DMS153 treated with DMSO at 0.1 percent for 48 hours (cell line): ENCODE data around the gene RNASE11.
A peak's percentile ranks its signal among the peaks of the same experiment; 100 is the strongest.
"Not testable (repeated sequence)": the region's sequence is repeated elsewhere in the genome, so short reads cannot be mapped to it uniquely, and the experiment has no call there.

ENCODE experiments used
- DNase-seq: peaks from one replicate; lab custom pipeline; 2025; ENCODE audit not compliant: unreplicated experiment; lab: John Stamatoyannopoulos, UW

RNASE11 gene

GRCh38 chr14:20614038-20614840, 26.4 kb upstream of the RNASE11 start:
- no peak for DNase-seq

- peak; percentile 99 for DNase-seq
These were observed 25.6 kb upstream of the RNASE11 start for GRCh38 chr14:20613094-20614037.

- no peak for DNase-seq
These were observed 24.6 kb upstream of the RNASE11 start for GRCh38 chr14:20612403-20612802.

GRCh38 chr14:20611277-20611676, 23.5 kb upstream of the RNASE11 start:
- no peak for DNase-seq

- DNase-seq: peak; percentile 65
These were observed 22.4 kb upstream of the RNASE11 start for GRCh38 chr14:20610002-20610765.

- DNase-seq: peak; percentile 79
These were observed 21.6 kb upstream of the RNASE11 start for GRCh38 chr14:20609215-20610001.

GRCh38 chr14:20608383-20609110, 20.7 kb upstream of the RNASE11 start:
- DNase-seq: no peak

GRCh38 chr14:20607617-20608016, 19.8 kb upstream of the RNASE11 start:
- DNase-seq: no peak

GRCh38 chr14:20606902-20607242, 19.1 kb upstream of the RNASE11 start:
- DNase-seq: no peak

- no peak for DNase-seq
These were observed 18.5 kb upstream of the RNASE11 start for GRCh38 chr14:20606190-20606901.

GRCh38 chr14:20603813-20604690, 16.3 kb upstream of the RNASE11 start:
- no peak for DNase-seq

- no peak for DNase-seq
These were observed 14.8 kb upstream of the RNASE11 start for GRCh38 chr14:20602583-20602982.

GRCh38 chr14:20601522-20601921, 13.7 kb upstream of the RNASE11 start:
- no peak for DNase-seq

GRCh38 chr14:20597108-20597507, 9.3 kb upstream of the RNASE11 start:
- no peak for DNase-seq

GRCh38 chr14:20595726-20596125, 7.9 kb upstream of the RNASE11 start:
- not testable (repeated sequence) for DNase-seq

GRCh38 chr14:20592574-20592973, 4.8 kb upstream of the RNASE11 start:
- no peak for DNase-seq

- no peak for DNase-seq
These were observed 3.4 kb upstream of the RNASE11 start, which contains the start of gene RNASE12 for GRCh38 chr14:20591235-20591634. TSS of gene RNASE12 (minus strand) at chr14:20591376. CDS start at chr14:20590723, 653 bp downstream.

GRCh38 chr14:20583908-20584307, 3.9 kb downstream of the RNASE11 start:
- no peak for DNase-seq
